IMR-90 (cell line): Measurements from ENCODE around the gene COL4A2. TPM values are rescaled to one million over a fixed set of nuclear protein-coding genes. Genes with fewer than 3 reads are reported as not detected.

Experiments
- ATAC-seq: fragments of 200-7000 bp; cut with Tn5 transposase; 2 replicates; pipeline ENCODE4 v1.9.1; 2020; ENCODE audit warnings: low read depth, mild to moderate bottlenecking, moderate library complexity
- BruUV-seq: library from RNA; stranded (reverse); fragments of 400-500 nt; replicated peaks from 2 replicates; lab custom pipeline; 2021; lab: Mats Ljungman, UMichigan
- CTCF ChIA-PET: fragments of 300-600 bp; formaldehyde crosslinking; extraction: SDS; loops from one replicate; lab custom pipeline; 2021; ENCODE audit warnings: antibody characterized with exemption; lab: Yijun Ruan, JAX
- POLR2A ChIA-PET: fragments of 300-600 bp; sonication (Branson Sonifier 250); formaldehyde crosslinking; loops from one replicate; lab custom pipeline; 2022; ENCODE audit warnings: antibody characterized with exemption; ENCODE audit not compliant: unreplicated experiment; lab: Charles Lee
- DNase-seq: peaks from one replicate; pipeline ENCODE4 v3.0.0; 2013
- H2AFZ ChIP-seq: replicated peaks from 2 replicates; pipeline ENCODE3; 2013; ENCODE audit warnings: low read length, mild to moderate bottlenecking; ENCODE audit not compliant: poor library complexity
- H2AK5ac ChIP-seq: 2 replicates; pipeline ENCODE4 v1.6.1; 2013; ENCODE audit warnings: low read depth, low read length, inconsistent platforms
- H2AK9ac ChIP-seq: replicated peaks from 2 replicates; pipeline ENCODE3; 2013; ENCODE audit warnings: mild to moderate bottlenecking, low read depth, low read length, moderate library complexity; ENCODE audit not compliant: poor library complexity
- H2BK120ac ChIP-seq: 2 replicates; pipeline ENCODE4 v1.6.1; 2013; ENCODE audit warnings: low read depth, low read length, inconsistent platforms
- H2BK15ac ChIP-seq: 3 replicates; pipeline ENCODE4 v1.6.1; 2013; ENCODE audit warnings: low read depth, low read length, inconsistent platforms
- H2BK20ac ChIP-seq: 2 replicates; pipeline ENCODE4 v1.6.1; 2013; ENCODE audit warnings: low read depth, mild to moderate bottlenecking, inconsistent platforms, low read length, moderate library complexity
- H2BK5ac ChIP-seq: 2 replicates; pipeline ENCODE4 v1.6.1; 2013; ENCODE audit warnings: mild to moderate bottlenecking, low read depth, low read length, inconsistent platforms; ENCODE audit not compliant: poor library complexity, severe bottlenecking
- H3K14ac ChIP-seq: replicated peaks from 2 replicates; pipeline ENCODE4 v1.6.1; 2013; ENCODE audit warnings: low read depth, low read length, inconsistent platforms
- H3K18ac ChIP-seq: 2 replicates; pipeline ENCODE4 v1.6.1; 2013; ENCODE audit warnings: low read depth, low read length, control low read depth
- H3K23ac ChIP-seq: 2 replicates; pipeline ENCODE4 v1.6.1; 2013; ENCODE audit warnings: low read depth, low read length, inconsistent platforms
- H3K27ac ChIP-seq: 2 replicates; pipeline ENCODE4 v1.5.1; 2013; ENCODE audit warnings: mild to moderate bottlenecking, control low read depth, low read length; ENCODE audit not compliant: insufficient read depth
- H3K27me3 ChIP-seq: 2 replicates; pipeline ENCODE4 v1.6.1; 2013; ENCODE audit warnings: low read length; ENCODE audit not compliant: control insufficient read depth, insufficient read depth
- H3K36me3 ChIP-seq: 2 replicates; pipeline ENCODE4 v1.6.1; 2013; ENCODE audit warnings: low read length, mixed read lengths; ENCODE audit not compliant: control insufficient read depth, insufficient read depth
- H3K4ac ChIP-seq: 2 replicates; pipeline ENCODE4 v1.6.1; 2013; ENCODE audit warnings: low read depth, low read length, inconsistent platforms
- H3K4me1 ChIP-seq: 2 replicates; pipeline ENCODE4 v1.6.1; 2013; ENCODE audit warnings: low read length, mixed read lengths; ENCODE audit not compliant: control insufficient read depth, insufficient read depth
- H3K4me2 ChIP-seq: 2 replicates; pipeline ENCODE4 v1.6.1; 2013; ENCODE audit warnings: low read depth, mild to moderate bottlenecking, control low read depth, low read length, moderate library complexity
- H3K4me3 ChIP-seq: 2 replicates; pipeline ENCODE4 v1.5.1; 2013; ENCODE audit warnings: low read depth, mild to moderate bottlenecking, control low read depth, low read length, moderate library complexity; ENCODE audit not compliant: insufficient read depth
- H3K56ac ChIP-seq: 2 replicates; pipeline ENCODE4 v1.6.1; 2013; ENCODE audit warnings: low read length, inconsistent platforms; ENCODE audit not compliant: insufficient read depth; ENCODE audit errors: extremely low read depth
- H3K79me1 ChIP-seq, 2 experiments: 2 replicates each; pipeline ENCODE4 v1.6.1; 2013; ENCODE audit warnings: low read length in 2 of 2, inconsistent platforms in 1 of 2, low read depth in 1 of 2
- H3K9ac ChIP-seq: 2 replicates; pipeline ENCODE4 v1.6.1; 2013; ENCODE audit warnings: low read depth, low read length, control low read depth
- H3K9me1 ChIP-seq: 2 replicates; pipeline ENCODE4 v1.6.1; 2013; ENCODE audit warnings: low read length, inconsistent platforms; ENCODE audit not compliant: insufficient read depth
- H3K9me3 ChIP-seq: 2 replicates; pipeline ENCODE4 v1.6.1; 2013; ENCODE audit warnings: low read length; ENCODE audit not compliant: control insufficient read depth, insufficient read depth
- H4K20me1 ChIP-seq: 2 replicates; pipeline ENCODE4 v1.6.1; 2013; ENCODE audit warnings: low read length, inconsistent platforms; ENCODE audit not compliant: insufficient read depth
- H4K5ac ChIP-seq: 2 replicates; pipeline ENCODE4 v1.6.1; 2013; ENCODE audit warnings: mild to moderate bottlenecking, low read depth, low read length, control low read depth
- H4K8ac ChIP-seq, 2 experiments: 2 replicates each; pipeline ENCODE4 v1.6.1; 2013; ENCODE audit warnings: low read depth in 2 of 2, low read length in 2 of 2, control low read depth in 1 of 2, inconsistent platforms in 1 of 2
- H4K91ac ChIP-seq: 2 replicates; pipeline ENCODE4 v1.6.1; 2013; ENCODE audit warnings: low read depth, low read length, inconsistent platforms; ENCODE audit not compliant: insufficient read depth
- CHD1 ChIP-seq: IDR thresholded peaks from 2 replicates; pipeline ENCODE4 v1.6.1; 2012; ENCODE audit warnings: low read depth, low read length, improper control_type of control experiment
- ELK1 ChIP-seq: fragments of 150-350 bp; IDR thresholded peaks from 2 replicates; pipeline ENCODE4 v1.6.1; 2016; ENCODE audit warnings: low read depth, mild to moderate bottlenecking, low read length, moderate library complexity, borderline replicate concordance
- MAZ ChIP-seq: IDR thresholded peaks from 2 replicates; pipeline ENCODE4 v1.6.1; 2012; ENCODE audit warnings: low read depth, mild to moderate bottlenecking, low read length, improper control_type of control experiment, moderate library complexity, borderline replicate concordance
- POLR2A ChIP-seq: IDR thresholded peaks from 2 replicates; pipeline ENCODE4 v1.6.1; 2012; ENCODE audit warnings: mild to moderate bottlenecking, low read depth, low read length
- RFX5 ChIP-seq: IDR thresholded peaks from 2 replicates; pipeline ENCODE4 v1.8.0; 2012; ENCODE audit warnings: low read depth, mild to moderate bottlenecking, low read length, moderate library complexity
- USF2 ChIP-seq: fragments of 150-350 bp; IDR thresholded peaks from 2 replicates; pipeline ENCODE4 v1.6.1; 2017; ENCODE audit warnings: mild to moderate bottlenecking, antibody characterized with exemption, low read length, low read depth
- WGBS, 2 experiments: methylation state at CpG; one replicate each; pipeline versions ENCODE4 v1.1.5 to v1.1.7; 2013; ENCODE audit warnings: missing lambda C conversion rate in 2 of 2; ENCODE audit not compliant: insufficient read length in 1 of 2; ENCODE audit errors: extremely low coverage in 2 of 2; 5-methylcytosine and 5-hydroxymethylcytosine counted together
- dilution Hi-C: fragments of 300-500 bp; cut with HindIII; formaldehyde crosslinking; loops from one replicate; pipeline ENCODE4 v1.14.3; 2018; ENCODE audit warnings: low sequenced_read_pairs; ENCODE audit not compliant: unreplicated experiment
- in situ Hi-C: fragments of 300-500 bp; cut with MboI; formaldehyde crosslinking; loops from 3 replicates; pipeline ENCODE4 v1.14.3; 2019; ENCODE audit warnings: low sequenced_read_pairs, inconsistent platforms, mixed read lengths
- intact Hi-C: fragments of 100-400 bp; cut with micrococcal nuclease; formaldehyde crosslinking; loops from 2 replicates; pipeline ENCODE4 v1.10.0; 2022
- polyA plus RNA-seq, 3 experiments: library from polyadenylated mRNA; depleted of rRNA; stranded (reverse); fragments of >200 nt; gene quantifications; 2 replicates each; pipeline ENCODE4 v1.2.3, GENCODE V29; 2012; ENCODE audit warnings: low replicate concordance in 1 of 3
- total RNA-seq: library from RNA; depleted of rRNA; stranded (reverse); fragments of >200 nt; gene quantifications from 2 replicates; pipeline ENCODE4 v1.2.3, GENCODE V29; 2012

COL4A2 gene
- total and polyA plus RNA-seq, 2 of the 4 experiments (the other 2 are of a cell fraction), result 90.7 to 457 TPM

DNA sequence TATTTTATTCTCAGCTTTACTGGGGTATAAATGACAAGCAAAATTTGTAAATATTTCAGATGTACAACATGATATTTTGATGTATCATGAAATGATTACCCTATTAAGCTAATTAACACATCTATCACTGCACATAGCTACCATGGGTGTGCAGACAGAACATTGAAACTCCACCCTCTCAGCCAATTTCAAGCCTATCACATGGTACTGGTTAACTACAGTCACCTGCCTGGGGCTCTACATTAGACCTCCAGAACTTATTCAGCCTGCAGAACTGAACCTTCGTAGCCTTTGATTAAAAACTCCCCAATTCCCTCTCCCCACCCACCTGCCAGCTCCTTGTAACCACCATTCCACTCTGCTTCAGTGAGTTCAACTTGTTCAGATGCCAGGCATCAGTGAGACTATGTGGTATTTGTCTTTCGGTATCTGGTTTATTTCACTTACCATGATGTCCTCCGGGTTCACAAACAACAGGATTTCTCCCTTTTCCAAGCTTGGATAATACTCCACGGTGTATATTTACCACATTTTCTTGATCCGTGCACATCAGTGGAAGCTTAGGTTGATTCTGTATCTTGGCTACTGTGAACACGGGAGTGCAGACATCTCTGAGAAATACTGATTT, 235.2 kb downstream of the COL4A2 start:
- Histone ChIP-seq H2AK5ac (no peak overlapping the region), H3K4ac (no peak overlapping the region), H2BK120ac (no peak overlapping the region), H3K9ac (no peak overlapping the region), H4K20me1 (no peaks in the 10 kb centered on the region; the same call in 1 of the 2 replicates), H3K27ac (no peak overlapping the region), H3K4me3 (no peak overlapping the region), H3K36me3 (no peaks in the 10 kb centered on the region), H2AFZ (no peak overlapping the region), H3K27me3 (no peaks in the 10 kb centered on the region), H3K4me2 (no peak overlapping the region), H4K91ac (no peak overlapping the region), H3K9me1 (peaks cover 5% of the 10 kb centered on the region), H4K8ac (no peak overlapping the region), H2AK9ac (no peak overlapping the region), H2BK5ac (no peak overlapping the region), H2BK15ac (no peak overlapping the region), H3K79me1 (no peaks in the 10 kb centered on the region; a peak in 1 of 4 replicates), H3K14ac (no peak overlapping the region), H3K56ac (no peak overlapping the region), H2BK20ac (no peak overlapping the region), H3K23ac (no peak overlapping the region), H3K18ac (no peak overlapping the region), H3K4me1 (peaks cover 11% of the 10 kb centered on the region), H3K9me3 (peaks cover 2% of the 10 kb centered on the region; the same call in 1 of the 2 replicates), H4K5ac (no peak overlapping the region)
- dilution Hi-C loops (no loop called here), in situ Hi-C loops (no loop called here), intact Hi-C loops (no loop called here)
- BruUV-seq, result no TSS peak
- ChIA-PET POLR2A (no interaction called here), CTCF (no interaction called here)
- no peak for ATAC-seq
- DNase-seq, result no peak
- no peak for TF ChIP-seq RFX5
- TF ChIP-seq POLR2A, result no peak
- no peak for TF ChIP-seq CHD1
- no peak for TF ChIP-seq MAZ
- no peak for TF ChIP-seq USF2
- no peak for TF ChIP-seq ELK1
- WGBS, 2 experiments, result 50% methylated on average over 1 of the region's 6 CpGs; no CpG with 5 or more reads in 1 of the 2 experiments
